ELF-1 (cell line): ENCODE data around the gene TMEM229B.
A peak's percentile ranks its signal among the peaks of the same experiment; 100 is the strongest.
"Not testable (repeated sequence)": the region's sequence is repeated elsewhere in the genome, so short reads cannot be mapped to it uniquely, and the experiment has no call there.

Experiments used
- DNase-seq: peaks from one replicate; pipeline ENCODE4 v3.0.0-alpha.2; 2016; ENCODE audit warnings: low read depth, low spot score

The TMEM229B gene

DNA sequence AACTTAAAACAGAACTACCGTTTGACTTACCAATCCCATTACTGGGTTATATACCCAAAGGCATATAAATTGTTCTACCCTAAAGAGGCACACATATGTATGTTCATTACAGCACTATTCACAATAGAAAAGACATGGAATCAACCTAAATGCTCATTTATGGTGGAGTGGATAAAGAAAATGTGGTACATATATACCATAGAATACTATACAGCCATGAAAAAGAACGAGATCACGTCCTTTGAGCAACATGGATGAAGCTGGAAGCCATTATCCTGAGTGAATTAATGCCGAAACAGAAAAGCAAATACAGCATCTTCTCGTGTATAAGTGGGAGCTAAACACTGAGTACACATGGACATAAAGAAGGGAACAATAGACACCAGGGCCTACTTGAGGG, 31.8 kb downstream of the TMEM229B start:
- DNase-seq: no peak

DNA sequence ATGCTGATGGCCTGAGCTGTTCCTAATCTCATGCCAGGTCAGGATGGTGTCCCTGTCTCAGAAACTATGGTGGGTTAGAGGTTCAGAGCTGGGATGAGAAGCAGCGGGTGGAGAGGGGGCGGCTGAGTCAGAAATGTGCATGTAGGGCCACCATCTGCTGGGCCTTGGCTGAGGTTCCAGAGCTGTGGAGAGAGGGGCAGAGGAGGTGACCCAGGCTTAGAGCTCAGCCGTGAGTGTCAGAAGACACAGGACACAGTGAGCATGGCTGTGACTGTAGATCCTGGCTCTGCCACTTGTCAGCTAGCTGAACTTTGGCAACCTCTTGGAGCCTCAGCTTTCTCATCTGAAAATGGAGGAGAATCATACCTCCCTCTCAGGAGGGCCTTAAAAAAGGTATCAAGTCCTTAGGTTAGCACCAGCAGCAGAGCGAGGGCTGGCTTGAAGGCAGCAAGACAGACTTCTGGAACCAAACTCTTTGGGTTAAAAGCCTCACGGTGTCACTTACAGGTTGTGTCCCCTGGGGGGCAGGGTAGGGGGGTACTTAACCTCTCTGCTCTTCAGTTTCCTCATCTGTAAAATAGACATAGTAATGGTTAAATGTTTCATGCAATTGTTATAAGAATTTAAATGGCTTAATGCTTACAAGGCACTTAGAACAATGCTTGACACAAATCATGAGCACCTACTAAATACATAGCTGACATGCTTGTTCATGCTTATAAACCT, 34.8 kb downstream of the TMEM229B start:
- no peak for DNase-seq

DNA sequence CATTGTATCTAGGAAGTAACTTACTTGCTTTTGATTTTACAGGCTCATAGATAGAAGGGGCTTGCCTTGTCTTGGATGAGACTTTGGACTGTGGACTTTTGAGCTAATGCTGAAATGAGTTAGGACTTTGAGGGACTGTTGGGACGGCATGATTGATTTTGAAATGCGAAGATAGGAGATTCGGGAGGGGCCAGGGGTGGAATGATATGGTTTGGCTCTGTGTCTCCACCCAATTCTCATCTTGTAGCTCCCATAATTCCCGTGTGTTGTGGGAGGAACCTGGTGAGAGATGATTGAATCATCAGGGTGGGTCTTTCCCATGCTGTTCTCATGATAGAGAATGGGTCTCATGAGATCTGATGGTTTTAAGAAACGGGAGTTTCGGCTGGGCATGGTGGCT, 36.9 kb downstream of the TMEM229B start:
- DNase-seq: not testable (repeated sequence)

DNA sequence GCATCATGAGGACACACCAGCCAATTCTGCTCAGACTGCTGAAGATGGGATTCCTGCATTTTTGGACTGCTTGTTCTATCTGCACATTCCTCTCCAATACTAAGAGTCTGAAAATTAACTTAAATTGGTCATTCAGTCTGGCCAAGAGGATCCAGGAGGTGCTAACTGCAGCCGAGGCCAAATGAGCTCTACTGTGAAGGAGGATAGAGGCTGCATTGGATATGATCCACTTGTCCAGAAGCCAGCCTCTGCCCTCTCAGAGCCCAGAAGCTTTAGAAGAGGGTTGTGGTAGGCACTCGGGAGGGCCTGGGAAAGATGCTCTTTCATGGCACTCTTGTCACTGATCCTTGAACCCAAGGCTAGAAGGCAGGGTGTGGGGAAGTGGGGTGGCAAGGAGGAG, 39.4 kb downstream of the TMEM229B start:
- DNase-seq: no peak

DNA sequence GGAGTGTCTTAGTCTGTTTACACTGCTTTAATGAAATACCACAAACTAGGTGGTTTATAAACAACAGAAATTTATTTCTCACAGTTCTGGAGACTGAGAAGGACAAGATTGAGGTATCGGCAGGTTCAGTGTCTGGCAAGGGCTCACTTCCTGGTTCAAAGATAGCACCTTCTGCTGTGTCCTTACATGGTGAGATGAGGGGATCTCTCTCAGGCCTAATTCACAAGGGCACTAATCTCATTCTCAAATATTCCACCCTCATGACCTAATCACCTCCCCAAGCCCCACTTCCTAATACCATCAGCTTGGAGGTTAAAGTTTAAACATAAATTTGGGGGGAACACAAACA, 41.5 kb downstream of the TMEM229B start:
- no peak for DNase-seq

DNA sequence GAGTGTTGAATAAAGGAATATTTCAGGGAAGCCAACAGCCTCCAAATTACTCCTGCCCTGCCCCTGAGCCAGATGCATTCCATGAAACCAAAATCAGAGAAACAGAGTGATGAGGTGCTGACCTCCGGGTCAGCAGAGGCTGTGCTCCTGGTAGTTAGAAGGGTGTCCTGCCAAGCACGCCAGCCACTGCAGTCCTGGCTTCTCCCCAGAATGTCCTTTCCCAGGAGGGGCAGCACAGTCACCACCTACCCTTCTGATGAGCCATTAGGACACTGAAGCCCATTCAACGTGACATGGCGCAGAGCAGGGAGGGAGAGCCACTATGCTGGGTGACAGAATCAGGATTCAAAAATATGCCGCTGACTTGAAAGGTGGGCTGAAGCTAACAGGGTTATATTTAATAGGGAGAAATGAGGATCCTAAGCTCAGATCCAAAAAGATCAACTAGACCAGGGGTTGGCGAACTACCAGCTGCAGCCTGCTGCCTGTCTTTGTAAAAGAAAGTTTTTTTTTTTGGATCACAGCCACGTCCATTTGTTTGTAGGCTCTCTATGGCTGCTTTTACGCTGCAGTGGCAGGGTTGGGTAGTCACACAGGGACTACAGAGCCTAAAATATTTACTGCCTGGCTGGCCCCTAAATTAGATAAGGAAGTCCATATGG, 42.0 kb downstream of the TMEM229B start:
- DNase-seq: no peak

DNA sequence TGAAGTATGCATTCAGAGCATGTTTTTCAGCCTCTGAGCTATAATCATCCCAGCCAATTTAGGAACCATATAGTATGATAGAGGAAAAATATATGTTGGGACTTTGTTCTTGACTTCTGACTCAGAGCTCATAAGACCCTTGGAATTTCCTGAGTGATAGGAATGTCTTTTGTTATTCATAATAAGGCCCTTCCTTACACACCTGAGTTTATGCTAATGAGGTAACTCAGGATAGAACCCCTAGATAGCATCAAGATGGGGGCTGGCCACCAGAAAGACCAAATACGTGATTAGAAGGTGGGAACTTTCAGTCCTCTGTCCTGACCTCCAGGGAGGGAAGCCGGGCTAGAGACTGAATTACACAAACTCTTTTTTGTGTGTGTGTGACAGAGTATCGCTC, 44.1 kb downstream of the TMEM229B start:
- no peak for DNase-seq

DNA sequence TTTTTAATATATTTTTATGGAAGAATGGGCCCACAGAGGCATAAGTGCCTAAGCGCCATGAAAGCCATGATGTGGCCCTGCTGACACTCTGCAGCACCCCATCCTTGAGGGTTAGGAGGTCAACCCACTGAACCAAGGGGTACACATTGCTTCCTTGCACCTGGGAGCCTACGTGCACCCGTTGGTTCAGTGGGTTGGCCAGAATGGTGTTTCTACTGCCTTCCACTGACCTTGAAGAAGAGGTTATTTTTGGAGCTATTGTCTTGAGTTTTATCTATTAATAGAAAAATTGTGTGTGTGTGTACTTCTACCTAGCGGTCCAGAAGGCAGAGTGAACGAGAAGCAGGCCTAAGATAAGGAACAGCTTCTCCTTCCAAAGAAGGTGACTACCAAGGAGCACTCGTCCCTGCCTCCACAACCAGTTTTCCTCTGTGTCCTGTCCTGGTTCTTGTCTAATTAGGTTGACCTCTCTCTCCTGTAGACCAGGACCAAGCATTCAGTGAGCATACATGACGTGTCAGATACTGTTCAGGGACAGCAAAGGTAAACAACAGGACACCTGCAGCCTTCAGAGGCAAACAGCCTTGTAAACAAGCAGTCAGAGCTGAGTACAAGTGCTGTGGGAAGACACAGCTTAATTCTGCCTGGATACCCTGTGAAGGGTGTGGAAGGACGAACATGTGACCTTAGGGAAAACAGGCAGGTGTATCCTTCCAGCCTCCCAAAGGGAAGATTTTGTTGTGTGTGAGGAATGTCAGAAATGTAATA, 46.2 kb downstream of the TMEM229B start:
- DNase-seq: no peak

DNA sequence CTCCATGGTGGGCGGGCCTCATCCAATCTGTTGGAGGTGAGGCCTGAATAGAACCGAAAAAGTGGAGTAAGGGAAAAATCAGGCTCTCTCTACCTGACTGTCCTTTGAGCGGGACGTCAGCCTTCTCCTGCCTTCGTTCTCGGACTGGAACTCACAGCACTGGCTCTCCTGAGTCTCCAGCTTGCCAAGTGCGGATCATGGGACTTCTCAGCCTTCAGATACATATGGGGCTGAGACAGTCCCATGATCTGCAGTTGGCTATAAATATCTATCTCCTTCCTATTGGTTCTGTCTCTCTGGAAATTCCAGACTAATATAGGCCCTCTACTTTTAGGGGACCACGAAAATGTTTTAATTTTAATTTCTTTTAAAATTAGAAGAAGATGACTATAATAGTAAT, 46.8 kb downstream of the TMEM229B start:
- DNase-seq: no peak

DNA sequence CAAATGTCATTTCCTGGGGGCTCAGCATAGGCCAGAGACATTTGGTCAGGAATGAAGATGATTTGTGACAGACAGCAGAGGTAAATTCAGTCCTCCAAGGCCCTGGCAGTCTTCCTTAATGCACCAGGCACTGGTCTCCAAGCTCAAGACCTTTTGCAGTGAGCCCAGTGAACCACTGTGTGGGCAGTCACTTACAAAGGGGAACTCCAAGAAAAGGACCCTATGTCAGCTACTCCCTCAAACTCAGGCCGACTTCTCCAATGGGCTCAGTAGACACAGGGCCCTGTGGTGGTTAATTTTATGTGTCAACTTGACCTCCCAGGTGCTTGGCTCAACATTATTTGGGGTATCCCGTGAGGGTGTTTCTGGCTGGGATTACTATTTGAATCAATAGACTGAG, 47.3 kb downstream of the TMEM229B start:
- no peak for DNase-seq

DNA sequence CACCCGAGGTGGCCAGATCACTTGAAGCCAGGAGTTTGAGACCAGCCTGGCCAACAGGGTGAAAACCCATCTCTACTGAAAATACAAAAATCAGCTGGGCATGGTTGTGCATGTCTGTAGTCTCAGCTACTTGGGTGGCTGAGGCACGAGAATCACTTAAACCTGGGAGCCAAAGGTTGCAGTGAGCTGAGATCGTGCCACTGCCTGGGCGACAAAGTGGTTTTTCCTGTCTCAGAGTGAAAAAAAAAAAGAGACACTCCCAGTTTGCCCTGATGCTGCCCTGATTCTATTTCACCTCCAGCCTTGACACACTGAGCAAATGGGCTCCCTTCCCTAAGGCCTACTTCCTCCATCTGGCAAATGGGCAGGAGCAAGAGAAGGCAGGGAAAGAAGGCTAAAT, 48.0 kb downstream of the TMEM229B start:
- no peak for DNase-seq

DNA sequence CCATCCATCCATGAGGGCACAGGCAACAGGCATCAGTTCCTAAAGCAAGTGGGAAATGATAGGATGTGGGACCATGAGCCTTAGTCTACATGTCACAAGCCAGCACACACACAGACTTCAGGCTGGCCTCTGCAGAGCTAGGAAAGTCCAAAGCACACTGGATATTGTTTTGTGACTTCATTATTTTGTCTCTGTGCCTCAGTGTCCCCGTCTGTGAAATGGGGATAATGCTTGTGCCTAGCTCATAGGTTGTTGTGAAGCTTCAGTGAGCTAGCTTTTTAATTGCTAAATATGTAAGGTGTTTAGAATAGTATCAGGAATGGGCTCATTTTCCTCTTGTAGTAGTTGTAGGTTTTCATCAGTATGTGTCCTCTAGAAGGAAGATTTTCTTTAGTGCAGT, 49.6 kb downstream of the TMEM229B start:
- DNase-seq: no peak

DNA sequence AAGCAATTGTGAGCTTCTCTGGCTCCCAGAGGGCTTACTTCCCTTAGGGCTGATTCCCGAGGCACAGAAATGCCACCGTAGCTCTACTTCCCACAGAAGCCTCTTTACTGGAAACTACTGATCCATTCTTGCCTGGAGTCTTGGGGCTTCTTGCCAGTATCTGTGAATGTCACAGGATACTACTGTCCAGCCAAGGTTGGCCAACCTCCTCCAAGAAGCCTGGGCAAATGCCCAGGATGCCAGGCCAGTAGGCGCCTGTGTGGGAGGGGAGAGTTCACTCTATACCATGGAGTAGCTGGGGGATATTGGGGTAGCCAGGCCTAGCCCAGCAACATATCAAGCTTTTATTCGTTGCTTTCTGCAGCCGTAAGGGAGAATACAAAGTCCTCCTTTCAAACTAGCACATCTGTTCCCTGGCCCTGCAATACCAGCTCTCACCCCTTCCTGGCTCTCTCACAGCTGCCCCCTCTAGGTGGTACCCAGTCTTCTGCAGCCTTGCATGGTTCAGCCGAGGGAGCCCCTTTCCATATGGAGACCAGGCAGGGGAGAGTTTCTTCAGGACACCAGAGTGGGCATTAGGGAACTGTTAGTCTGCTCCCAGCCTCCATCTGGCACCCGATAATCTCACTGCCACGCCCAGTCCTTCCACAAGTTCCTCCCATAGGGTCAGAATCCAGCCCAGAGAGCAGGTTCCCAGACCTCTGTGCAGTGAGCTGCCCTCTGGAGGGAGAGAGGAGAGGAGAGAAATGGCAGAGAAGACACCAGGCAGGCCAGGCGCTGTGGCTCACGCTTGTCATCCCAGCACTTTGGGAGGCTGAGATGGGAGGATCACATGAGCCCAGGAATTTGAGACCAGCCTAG, 52.3 kb downstream of the TMEM229B start:
- no peak for DNase-seq

DNA sequence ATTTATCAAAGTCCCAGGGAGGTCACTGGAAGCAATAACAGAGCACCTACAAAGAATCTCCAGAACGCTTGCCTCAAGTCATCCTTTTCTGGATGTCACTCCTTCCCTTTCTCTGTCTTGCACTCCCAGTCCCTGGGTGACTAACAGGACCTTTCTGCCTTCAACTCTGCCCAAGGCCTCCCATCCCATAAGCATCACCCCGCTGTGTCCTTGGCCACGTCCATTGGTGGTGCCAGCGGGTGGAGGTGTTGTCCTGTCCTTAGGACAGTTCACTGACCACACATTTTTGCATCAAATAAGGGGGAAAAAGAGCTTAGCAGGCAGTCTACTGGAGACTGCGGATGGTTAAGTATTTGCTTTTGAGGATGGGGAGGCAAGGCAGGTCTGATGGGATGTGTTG, 52.9 kb downstream of the TMEM229B start:
- DNase-seq: no peak

DNA sequence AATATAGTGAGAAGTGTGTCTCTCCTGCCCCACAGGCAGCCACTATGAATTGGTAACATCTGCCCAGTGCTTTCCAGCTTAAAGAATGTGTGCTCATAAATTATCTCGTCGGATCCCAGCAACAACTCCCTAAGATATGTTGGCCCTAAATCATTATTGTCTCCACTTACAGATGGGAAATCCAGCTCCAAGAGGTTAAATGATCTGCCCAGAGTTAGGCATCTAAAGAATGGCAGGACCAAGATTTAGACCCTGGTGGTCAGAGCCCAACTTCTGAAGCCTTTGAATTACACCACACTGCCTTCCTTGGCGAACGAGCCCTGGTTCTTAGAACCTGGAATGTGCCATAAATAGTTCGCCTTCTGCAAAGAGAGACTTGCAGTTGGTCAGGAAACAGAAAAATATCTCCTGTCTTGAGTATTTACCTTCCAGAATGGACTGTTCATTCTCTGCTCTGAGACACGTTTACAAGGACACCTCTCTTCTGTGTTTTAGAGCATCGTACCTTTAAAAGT, 56.4 kb downstream of the TMEM229B start:
- DNase-seq: peak; percentile 44

DNA sequence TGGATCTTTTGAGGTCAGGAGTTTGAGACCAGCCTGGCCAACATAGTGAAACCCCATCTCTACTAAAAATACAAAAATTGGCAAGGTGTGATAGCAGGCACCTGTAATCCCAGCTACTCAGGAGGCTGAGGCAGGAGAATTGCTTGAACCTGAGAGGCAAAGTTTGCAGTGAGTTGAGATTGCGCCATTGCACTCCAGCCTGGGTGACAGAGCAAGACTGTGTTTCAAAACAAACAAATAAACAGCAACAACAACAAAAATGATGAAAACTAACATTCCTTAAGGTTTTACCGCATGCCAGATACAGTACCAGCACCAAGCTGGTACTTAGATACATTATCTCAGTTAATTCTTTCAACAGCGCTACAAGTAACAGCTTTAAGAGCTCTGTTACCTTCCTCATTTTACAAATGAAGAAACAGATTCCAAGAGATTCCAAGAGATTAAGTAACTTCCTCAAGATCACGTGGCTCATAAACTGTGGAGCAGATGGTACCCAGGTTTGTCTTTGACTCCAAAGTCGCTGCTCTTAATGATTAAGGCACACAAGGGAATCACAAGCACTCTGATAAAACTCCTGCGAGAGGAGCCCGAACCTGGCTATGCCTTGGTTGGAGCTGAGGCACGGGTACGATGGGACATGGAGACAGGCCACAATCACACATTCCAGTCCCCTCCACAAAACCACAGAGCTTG, 58.9 kb downstream of the TMEM229B start:
- no peak for DNase-seq

DNA sequence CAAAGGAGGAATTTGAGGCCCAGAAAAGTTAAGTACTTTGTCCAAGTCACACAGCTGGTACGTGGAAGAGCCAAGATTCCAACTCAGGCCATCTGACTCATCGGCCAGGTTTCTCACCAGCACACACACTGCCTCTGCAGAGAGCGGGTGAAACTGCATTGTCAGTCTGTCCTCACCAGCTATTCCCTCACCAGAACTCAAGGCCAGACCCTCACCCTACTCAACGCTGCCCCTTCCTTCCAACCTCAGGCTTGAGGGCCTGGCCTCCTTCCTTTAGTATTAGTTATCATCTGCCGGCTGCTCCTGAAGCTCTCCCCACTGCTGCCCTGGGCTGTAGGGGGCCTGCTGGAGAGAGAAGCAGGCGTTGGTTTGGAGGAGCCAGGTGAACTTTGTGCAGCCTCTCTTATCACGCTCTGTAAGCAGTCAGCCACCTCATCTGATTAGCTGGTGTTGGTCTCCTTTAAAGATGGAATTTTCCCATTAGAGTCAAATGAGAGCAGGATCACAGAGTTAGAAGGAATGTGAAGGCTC, 60.0 kb downstream of the TMEM229B start:
- peak; percentile 76 for DNase-seq

DNA sequence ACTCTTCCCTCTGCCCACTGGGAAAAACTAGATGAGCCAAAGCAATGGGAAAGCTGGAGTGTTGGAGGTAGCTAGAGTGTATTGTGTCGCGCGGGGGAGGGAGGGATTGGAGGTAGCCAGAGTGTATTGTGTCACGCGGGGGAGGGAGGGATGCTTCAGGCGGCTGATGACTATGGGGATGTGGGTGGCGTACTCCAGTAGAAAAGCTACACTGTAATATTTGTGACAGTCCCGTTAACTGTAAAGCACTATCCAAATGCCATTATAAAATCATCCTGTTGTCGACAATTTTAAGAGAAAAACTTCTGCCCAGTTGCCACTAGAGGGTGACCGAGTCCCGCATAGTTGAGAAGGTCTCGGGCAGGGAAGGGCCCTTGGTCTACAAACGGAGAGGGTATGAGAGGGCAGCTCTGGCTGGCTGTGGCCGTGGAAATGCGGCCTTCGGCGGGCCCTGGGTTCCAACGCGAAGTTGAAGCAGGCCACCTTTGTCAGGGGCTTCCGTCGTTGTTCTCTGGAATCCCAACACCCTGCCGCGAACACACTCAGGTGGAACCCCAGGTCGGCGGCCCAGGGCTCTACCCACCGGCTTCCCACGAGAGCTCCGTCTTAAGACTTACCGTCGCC, 61.4 kb downstream of the TMEM229B start:
- peak; percentile 80 for DNase-seq

DNA sequence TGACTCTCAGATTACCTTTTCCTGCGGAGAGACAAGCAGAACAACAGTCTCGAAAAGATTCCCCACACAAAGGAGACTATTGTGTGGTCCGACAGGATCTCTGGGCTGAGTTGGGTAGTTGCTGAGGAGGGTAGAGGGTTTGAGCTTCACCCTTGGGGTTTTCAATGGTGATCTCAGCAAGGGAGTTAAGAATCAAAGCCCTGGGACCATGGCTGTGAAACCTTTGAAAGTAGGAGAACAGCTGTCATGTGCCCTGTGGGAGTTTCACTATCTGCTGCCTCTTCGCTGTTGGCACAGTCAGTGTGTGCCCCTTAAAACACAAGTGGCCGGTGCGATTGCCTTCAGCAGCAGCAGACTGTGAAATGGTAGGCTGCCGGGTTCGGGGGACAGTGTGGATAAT, 62.4 kb downstream of the TMEM229B start:
- no peak for DNase-seq

DNA sequence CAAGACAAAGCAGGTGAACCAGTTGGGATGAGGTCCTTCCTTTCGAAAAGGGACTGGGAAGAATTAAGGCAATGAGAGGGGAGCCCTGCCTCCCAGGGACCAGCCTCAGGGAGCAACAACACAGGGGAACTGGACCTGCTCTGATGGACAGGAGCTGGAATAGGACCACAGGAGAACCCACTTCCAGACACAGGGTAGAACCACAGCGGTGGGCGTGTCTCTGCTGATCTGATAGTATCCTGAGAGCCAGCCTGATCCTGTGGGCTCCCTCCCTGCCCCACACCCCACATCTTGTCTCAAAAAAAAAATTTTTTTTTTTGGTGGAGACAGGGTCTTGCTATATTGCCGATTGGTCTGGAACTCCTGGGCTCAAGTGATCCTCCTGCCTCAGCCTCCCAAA, 62.9 kb downstream of the TMEM229B start:
- no peak for DNase-seq
